Keratinocyte (primary cell): ENCODE data around the gene SDR9C7.

Experiments used
- EZH2 ChIP-seq: IDR thresholded peaks from one replicate; pipeline ENCODE4 v1.6.1; 2012; ENCODE audit warnings: inconsistent platforms, mild to moderate bottlenecking, low read length, moderate library complexity
- TF ChIP-seq, protein P1 (sequence below), 3 experiments: IDR thresholded peaks in 1 of 3; conservative IDR thresholded peaks in 1 of 3; optimal IDR thresholded peaks in 1 of 3; 2 replicates in 2 of 3; 3 replicates in 1 of 3; pipeline versions ENCODE3 to v1.5.1; 2011; ENCODE audit warnings: low read length in 3 of 3, mild to moderate bottlenecking in 3 of 3, moderate library complexity in 2 of 3, control low read depth in 1 of 3, inconsistent platforms in 1 of 3; ENCODE audit not compliant: insufficient read depth in 2 of 3; ENCODE audit errors: extremely low read depth in 1 of 3

DNA sequence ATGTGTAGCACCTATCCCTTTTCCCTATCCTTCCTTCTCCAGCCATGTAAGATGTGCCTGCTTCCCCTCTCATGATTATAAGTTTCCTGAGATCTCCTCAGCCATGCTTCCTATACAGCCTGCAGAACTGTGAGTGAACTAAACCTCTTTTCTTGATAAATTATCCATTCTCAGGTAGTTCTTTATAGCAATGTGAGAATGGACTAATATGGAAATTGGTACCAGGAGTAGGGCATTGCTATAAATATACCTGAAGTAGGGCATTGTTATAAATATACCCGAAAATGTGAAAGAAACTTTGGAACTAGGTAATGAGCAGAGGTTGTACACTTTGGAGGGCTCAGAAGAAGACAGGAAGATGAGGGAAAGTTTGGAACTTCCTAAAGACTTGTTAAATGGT is 48.9 kb downstream of the SDR9C7 start:
- no peak for TF ChIP-seq EZH2
- TF ChIP-seq, protein P1, sequence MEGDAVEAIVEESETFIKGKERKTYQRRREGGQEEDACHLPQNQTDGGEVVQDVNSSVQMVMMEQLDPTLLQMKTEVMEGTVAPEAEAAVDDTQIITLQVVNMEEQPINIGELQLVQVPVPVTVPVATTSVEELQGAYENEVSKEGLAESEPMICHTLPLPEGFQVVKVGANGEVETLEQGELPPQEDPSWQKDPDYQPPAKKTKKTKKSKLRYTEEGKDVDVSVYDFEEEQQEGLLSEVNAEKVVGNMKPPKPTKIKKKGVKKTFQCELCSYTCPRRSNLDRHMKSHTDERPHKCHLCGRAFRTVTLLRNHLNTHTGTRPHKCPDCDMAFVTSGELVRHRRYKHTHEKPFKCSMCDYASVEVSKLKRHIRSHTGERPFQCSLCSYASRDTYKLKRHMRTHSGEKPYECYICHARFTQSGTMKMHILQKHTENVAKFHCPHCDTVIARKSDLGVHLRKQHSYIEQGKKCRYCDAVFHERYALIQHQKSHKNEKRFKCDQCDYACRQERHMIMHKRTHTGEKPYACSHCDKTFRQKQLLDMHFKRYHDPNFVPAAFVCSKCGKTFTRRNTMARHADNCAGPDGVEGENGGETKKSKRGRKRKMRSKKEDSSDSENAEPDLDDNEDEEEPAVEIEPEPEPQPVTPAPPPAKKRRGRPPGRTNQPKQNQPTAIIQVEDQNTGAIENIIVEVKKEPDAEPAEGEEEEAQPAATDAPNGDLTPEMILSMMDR (optimal IDR thresholded peaks at IDR 0.05 in 1 of 3, IDR thresholded peaks at IDR 0.05 in 1 of 3, conservative IDR thresholded peaks at IDR 0.05 in 1 of 3; ENCODE audit: extremely low read depth in 1 of 3, insufficient read depth in 2 of 3, low read length in 3 of 3), result no peak
